DOHH2 (cell line): ENCODE measurements around the gene ZNF136.
A peak's percentile ranks its signal among the peaks of the same experiment; 100 is the strongest.

Experiments used
- H3F3A ChIP-seq: fragments of 200-600 bp; sonication (generic), shearing (Covaris generic); 2 replicates; pipeline ENCODE4 v1.6.0; 2016; ENCODE audit warnings: antibody characterized with exemption, mild to moderate bottlenecking; ENCODE audit not compliant: control insufficient read depth, insufficient read depth
- H3K27ac ChIP-seq: fragments of 200-600 bp; sonication (generic); 2 replicates; pipeline ENCODE4 v1.5.1; 2014; ENCODE audit warnings: low read depth, mild to moderate bottlenecking, low read length, moderate library complexity
- H3K27me3 ChIP-seq: fragments of 200-600 bp; sonication (generic); 2 replicates; pipeline ENCODE4 v1.6.1; 2014; ENCODE audit warnings: mild to moderate bottlenecking, low read length, mixed read lengths; ENCODE audit not compliant: control insufficient read depth
- H3K36me3 ChIP-seq: fragments of 200-600 bp; sonication (generic); 2 replicates; pipeline ENCODE4 v1.6.1; 2014; ENCODE audit warnings: mild to moderate bottlenecking, low read length, moderate library complexity, mixed read lengths; ENCODE audit not compliant: control insufficient read depth
- H3K4me1 ChIP-seq: fragments of 200-600 bp; sonication (generic); 2 replicates; pipeline ENCODE4 v1.6.1; 2014; ENCODE audit warnings: mild to moderate bottlenecking, low read length, mixed read lengths; ENCODE audit not compliant: control insufficient read depth
- H3K4me2 ChIP-seq: fragments of 200-600 bp; sonication (generic); 2 replicates; pipeline ENCODE4 v1.6.0; 2014; ENCODE audit warnings: mild to moderate bottlenecking, low read length, moderate library complexity
- H3K4me3 ChIP-seq: fragments of 200-600 bp; sonication (generic); 2 replicates; pipeline ENCODE4 v1.5.1; 2014; ENCODE audit warnings: mild to moderate bottlenecking, low read length, mixed read lengths
- H3K79me2 ChIP-seq: fragments of 200-600 bp; sonication (generic); 2 replicates; pipeline ENCODE4 v1.6.1; 2014; ENCODE audit warnings: mild to moderate bottlenecking, low read length, mixed read lengths; ENCODE audit not compliant: control insufficient read depth
- H3K9me2 ChIP-seq: fragments of 200-600 bp; sonication (generic); replicated peaks from 2 replicates; pipeline ENCODE4 v1.6.1; 2014; ENCODE audit warnings: mild to moderate bottlenecking, low read length, mixed read lengths; ENCODE audit not compliant: control insufficient read depth
- H3K9me3 ChIP-seq: fragments of 200-600 bp; sonication (generic); 2 replicates; pipeline ENCODE4 v1.6.1; 2014; ENCODE audit warnings: antibody characterized with exemption, low read length, mixed read lengths; ENCODE audit not compliant: control insufficient read depth, insufficient read depth
- H4K20me1 ChIP-seq: fragments of 200-600 bp; sonication (generic); 2 replicates; pipeline ENCODE4 v1.6.0; 2014; ENCODE audit warnings: low read depth, mild to moderate bottlenecking, antibody characterized with exemption, low read length, moderate library complexity; ENCODE audit not compliant: control insufficient read depth, insufficient read depth
- CTCF ChIP-seq: fragments of 200-600 bp; sonication (generic); IDR thresholded peaks from one replicate; pipeline ENCODE4 v1.5.1; 2014; ENCODE audit warnings: antibody characterized with exemption, mild to moderate bottlenecking, low read depth, low read length; ENCODE audit not compliant: poor library complexity, severe bottlenecking
- EZH2phosphoT487 ChIP-seq: fragments of 200-600 bp; sonication (generic); IDR thresholded peaks from 2 replicates; pipeline ENCODE4 v1.6.1; 2017; ENCODE audit warnings: borderline replicate concordance, mild to moderate bottlenecking, antibody characterized with exemption, low read length, moderate library complexity, mixed read lengths

ZNF136 gene

DNA sequence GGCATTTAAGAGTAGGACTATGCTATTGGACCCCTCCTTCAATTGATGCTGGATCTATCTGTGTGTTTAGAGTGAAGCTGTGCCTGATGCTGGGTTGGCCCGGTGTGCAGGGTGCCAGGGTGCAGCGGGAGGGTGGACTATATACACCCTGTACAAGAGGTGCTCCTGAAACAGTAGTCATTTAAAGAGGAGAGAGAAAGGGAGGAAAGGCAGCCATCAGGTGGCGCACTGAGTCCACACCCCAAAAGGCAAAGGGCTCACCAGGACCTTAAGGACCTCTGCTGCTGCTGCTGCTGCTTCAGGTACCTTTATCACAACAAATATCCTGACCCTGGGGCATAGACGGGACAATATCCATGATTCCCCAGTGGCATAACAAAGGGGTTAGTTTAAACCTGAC, 39.4 kb downstream of the ZNF136 start:
- Histone ChIP-seq H3K27me3 (no peaks in the 10 kb centered on the region), H3K36me3 (no peaks in the 10 kb centered on the region), H3K9me3 (peaks cover 7% of the 10 kb centered on the region), H3K4me1 (no peaks in the 10 kb centered on the region), H3F3A (no peaks in the 10 kb centered on the region), H4K20me1 (no peaks in the 10 kb centered on the region), H3K27ac (no peak overlapping the region), H3K4me3 (no peak overlapping the region), H3K4me2 (no peak overlapping the region), H3K79me2 (no peaks in the 10 kb centered on the region), H3K9me2 (no peaks in the 10 kb centered on the region)
- TF ChIP-seq CTCF = peak; percentile 73
- TF ChIP-seq EZH2phosphoT487 = no peak

- H3K36me3 ChIP-seq = 0 out of 2 replicates have a peak, but pooled peaks cover 2% of the 10 kb centered on the region
Measured at GRCh38 chr19:12205296-12205695, 42.4 kb downstream of the ZNF136 start.

GRCh38 chr19:12208221-12208620, 45.3 kb downstream of the ZNF136 start:
- Histone ChIP-seq H3K36me3 (0 out of 2 replicates have a peak, but pooled peaks cover 2% of the 10 kb centered on the region), H3K4me2 (no peak overlapping the region), H3K4me3 (no peak overlapping the region), H3K9me3 (peaks cover 25% of the 10 kb centered on the region), H3K27me3 (no peaks in the 10 kb centered on the region), H3K4me1 (no peaks in the 10 kb centered on the region), H3K9me2 (no peaks in the 10 kb centered on the region), H3F3A (no peaks in the 10 kb centered on the region), H4K20me1 (no peaks in the 10 kb centered on the region), H3K79me2 (no peaks in the 10 kb centered on the region), H3K27ac (no peak overlapping the region)
- TF ChIP-seq CTCF (no peak), EZH2phosphoT487 (no peak)

More at GRCh38 chr19:12205296-12205695, 42.4 kb downstream of the ZNF136 start:
- no peak for TF ChIP-seq EZH2phosphoT487
- TF ChIP-seq CTCF = no peak
- no peaks in the 10 kb centered on the region for H4K20me1 ChIP-seq
- H3K4me3 ChIP-seq = no peak overlapping the region
- peaks cover 25% of the 10 kb centered on the region for H3K9me3 ChIP-seq
- H3K27ac ChIP-seq = no peak overlapping the region
- no peak overlapping the region for H3K4me2 ChIP-seq
- no peaks in the 10 kb centered on the region for H3K9me2 ChIP-seq
- H3F3A ChIP-seq = no peaks in the 10 kb centered on the region
- no peaks in the 10 kb centered on the region for H3K79me2 ChIP-seq
- no peaks in the 10 kb centered on the region for H3K4me1 ChIP-seq
- no peaks in the 10 kb centered on the region for H3K27me3 ChIP-seq
